ENCODE measurements around the gene OR1I1.

OR1I1 gene

DNA sequence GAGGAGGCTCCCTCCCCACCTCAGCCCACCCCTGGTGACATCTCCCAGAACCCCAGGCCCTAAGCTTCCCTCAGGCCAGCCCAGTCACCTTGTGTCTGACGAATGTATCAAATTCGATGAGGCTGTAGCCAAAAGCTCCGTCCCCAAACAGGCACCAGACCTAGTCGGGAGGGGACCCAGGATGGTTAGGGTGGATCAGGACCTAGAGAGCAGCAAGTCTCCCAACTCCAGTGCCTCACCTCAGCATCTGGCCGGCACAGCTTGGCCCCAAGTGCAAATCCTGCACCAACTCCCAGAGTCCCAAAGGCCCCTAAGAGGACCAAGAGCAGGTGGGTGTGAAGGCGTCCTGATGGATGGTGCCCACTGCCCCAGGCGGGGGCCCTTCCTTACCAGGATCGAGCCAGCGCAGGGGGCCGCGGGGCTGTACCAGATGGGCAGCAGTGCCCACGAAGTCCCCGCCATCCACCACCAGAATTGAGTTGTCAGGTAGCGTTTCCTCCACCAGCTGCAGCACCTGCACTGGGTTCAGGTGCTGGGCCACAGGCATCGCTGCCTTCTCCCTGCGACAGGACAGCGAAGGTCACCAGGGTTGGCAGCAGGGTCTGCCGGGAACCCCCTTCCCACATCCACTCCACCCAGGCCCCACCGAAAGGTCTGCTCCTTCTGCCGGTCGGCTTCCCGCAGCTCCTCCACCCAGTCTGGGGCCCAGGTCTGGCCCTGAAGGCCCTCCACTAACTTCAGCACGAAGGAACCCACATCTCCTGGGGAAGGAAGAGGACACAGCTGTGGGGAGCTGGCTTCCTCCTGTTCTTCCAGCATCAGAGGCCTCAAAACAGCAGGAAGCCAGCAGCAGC is 34.0 kb downstream of the OR1I1 start:
- DNase-seq (ENCODE audit: low read depth, low spot score), result no peak
- in situ Hi-C loops (cut with HindIII; ENCODE audit: low sequenced_read_pairs), result no loop called here
- TF ChIP-seq, protein P1, sequence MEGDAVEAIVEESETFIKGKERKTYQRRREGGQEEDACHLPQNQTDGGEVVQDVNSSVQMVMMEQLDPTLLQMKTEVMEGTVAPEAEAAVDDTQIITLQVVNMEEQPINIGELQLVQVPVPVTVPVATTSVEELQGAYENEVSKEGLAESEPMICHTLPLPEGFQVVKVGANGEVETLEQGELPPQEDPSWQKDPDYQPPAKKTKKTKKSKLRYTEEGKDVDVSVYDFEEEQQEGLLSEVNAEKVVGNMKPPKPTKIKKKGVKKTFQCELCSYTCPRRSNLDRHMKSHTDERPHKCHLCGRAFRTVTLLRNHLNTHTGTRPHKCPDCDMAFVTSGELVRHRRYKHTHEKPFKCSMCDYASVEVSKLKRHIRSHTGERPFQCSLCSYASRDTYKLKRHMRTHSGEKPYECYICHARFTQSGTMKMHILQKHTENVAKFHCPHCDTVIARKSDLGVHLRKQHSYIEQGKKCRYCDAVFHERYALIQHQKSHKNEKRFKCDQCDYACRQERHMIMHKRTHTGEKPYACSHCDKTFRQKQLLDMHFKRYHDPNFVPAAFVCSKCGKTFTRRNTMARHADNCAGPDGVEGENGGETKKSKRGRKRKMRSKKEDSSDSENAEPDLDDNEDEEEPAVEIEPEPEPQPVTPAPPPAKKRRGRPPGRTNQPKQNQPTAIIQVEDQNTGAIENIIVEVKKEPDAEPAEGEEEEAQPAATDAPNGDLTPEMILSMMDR (IDR thresholded peaks at IDR 0.05; ENCODE audit: low read depth, low read length), result no peak
- no peak overlapping the region for H3K4me3 ChIP-seq (ENCODE audit: low read depth, low read length)

DNA sequence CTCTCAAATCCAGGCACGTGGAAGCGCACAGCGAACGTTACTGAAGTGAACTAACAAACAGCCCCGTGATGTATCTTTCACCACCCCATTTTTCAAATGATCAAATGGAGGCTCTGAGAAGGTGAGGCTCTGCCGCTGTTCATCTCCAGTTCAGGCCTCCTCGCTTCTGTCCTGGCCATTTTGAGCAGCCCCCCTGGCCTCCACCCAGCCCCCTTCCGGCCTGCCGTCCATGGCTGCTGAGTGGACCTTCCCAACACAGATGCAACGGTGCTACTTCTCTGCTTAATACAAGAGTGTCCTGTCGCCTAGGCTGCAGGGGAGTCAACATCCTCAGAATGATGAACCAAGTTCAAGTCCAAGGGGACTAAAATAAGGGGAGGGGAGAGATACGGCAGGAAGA is 34.8 kb downstream of the OR1I1 start:
- in situ Hi-C loops (cut with HindIII; ENCODE audit: low sequenced_read_pairs), result no loop called here
- no peak for DNase-seq (ENCODE audit: low read depth, low spot score)
- TF ChIP-seq, protein P1 (IDR thresholded peaks at IDR 0.05; ENCODE audit: low read depth, low read length), result no peak
- no peak overlapping the region for H3K4me3 ChIP-seq (ENCODE audit: low read depth, low read length)

DNA sequence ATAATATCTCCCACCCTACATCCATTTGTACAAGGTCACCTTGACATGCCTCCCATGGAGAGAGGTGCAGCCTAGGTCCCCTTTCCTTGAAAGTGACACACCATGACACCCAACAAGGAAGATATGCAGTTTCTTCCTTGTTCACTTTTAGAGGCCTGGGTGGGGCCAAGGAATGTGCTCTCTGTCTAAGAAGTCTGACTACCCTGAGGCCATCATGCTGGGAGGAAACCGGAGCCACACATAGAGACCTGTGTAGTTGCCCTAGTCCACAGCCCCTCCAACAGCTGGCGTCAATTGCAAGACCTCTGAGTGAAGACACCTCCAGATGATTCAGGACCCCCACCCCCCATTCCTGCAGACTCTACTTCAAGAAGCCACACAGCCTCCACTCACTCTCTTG is 36.2 kb downstream of the OR1I1 start:
- TF ChIP-seq, protein P1 (IDR thresholded peaks at IDR 0.05; ENCODE audit: low read depth, low read length), result no peak
- H3K4me3 ChIP-seq (ENCODE audit: low read depth, low read length), result no peak overlapping the region
- in situ Hi-C loops (cut with HindIII; ENCODE audit: low sequenced_read_pairs), result no loop called here
- DNase-seq (ENCODE audit: low read depth, low spot score), result no peak

DNA sequence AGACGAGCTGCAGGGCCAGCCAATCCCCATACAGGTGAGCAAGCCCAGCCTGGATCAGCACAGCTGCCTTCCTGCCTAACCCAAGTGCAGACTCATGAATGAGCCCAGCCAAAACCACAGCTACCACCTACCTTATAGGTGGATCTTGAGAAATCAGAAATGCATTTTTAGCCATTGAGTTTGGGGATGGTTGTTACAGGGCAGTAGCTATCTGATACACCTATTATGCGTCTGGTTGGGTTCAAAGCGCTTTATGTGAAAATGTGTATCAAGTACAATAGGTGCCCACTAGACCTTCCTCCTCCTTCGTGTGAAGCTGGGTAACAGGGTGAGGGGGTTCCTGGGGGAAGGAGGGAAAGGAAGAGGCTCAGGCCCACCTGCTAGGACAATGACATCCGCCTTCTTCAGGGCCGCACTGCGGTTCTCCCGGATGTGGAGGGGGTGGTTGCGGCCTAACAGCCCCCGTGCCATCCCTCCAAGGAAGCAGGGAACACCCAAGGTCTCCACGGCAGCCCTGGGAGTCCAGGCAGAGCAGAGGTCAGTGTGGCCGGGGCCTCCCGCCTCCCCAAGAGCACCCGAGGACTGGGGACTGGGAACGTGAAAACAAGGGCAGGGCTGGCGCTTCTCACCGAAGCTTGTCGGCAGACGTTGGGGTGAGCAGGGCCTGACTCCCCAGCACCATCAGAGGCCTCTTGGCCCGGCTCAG is 36.9 kb downstream of the OR1I1 start:
- H3K4me3 ChIP-seq (ENCODE audit: low read depth, low read length), result no peak overlapping the region
- DNase-seq (ENCODE audit: low read depth, low spot score), result no peak
- TF ChIP-seq, protein P1 (IDR thresholded peaks at IDR 0.05; ENCODE audit: low read depth, low read length), result no peak
- in situ Hi-C loops (cut with HindIII; ENCODE audit: low sequenced_read_pairs), result no loop called here

DNA sequence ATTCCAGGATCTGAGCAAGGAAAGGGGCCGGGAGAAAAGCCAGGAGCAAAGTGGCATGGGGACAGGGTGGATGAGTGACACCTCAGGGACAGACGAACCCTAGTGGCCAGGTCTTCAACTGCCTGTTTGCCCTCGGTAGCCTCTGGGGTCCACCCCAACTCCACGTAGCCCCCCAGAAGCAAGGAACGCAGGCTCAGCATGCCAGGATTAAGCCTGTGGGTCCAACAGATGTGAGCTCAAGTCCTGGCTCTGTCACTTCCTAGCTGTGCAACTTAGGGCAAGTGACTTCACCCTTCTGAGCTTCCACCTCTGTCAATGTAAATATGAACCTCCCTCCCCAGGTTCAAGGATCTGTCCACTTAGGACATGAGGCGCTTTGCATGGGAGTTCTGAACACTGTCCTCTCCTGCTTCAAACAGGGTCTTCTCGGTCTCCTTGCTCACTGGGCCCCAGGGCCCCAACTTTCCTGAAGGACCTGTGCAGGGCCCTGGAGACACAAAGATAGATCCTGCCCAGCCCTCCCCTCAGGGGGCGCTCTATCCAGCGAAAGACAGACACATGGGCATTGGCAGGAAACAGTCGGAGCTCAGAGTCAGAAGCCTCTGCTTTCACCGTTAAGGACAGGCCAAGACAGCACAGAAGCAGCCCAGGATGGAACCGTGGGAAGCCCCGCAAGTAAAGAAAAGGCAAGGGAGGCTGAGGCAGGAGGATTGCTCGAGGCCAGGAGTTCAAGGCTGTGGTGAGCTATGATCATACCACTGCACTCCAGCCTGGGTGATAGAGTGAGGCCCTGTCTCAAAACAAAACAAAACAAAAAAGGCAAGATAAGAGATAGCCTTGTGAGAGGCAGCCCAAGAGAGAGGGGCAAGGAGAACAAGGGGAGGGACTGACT is 38.4 kb downstream of the OR1I1 start:
- in situ Hi-C loops (cut with HindIII; ENCODE audit: low sequenced_read_pairs), result no loop called here
- TF ChIP-seq, protein P1 (IDR thresholded peaks at IDR 0.05; ENCODE audit: low read depth, low read length), result no peak
- no peak overlapping the region for H3K4me3 ChIP-seq (ENCODE audit: low read depth, low read length)
- no peak for DNase-seq (ENCODE audit: low read depth, low spot score)

DNA sequence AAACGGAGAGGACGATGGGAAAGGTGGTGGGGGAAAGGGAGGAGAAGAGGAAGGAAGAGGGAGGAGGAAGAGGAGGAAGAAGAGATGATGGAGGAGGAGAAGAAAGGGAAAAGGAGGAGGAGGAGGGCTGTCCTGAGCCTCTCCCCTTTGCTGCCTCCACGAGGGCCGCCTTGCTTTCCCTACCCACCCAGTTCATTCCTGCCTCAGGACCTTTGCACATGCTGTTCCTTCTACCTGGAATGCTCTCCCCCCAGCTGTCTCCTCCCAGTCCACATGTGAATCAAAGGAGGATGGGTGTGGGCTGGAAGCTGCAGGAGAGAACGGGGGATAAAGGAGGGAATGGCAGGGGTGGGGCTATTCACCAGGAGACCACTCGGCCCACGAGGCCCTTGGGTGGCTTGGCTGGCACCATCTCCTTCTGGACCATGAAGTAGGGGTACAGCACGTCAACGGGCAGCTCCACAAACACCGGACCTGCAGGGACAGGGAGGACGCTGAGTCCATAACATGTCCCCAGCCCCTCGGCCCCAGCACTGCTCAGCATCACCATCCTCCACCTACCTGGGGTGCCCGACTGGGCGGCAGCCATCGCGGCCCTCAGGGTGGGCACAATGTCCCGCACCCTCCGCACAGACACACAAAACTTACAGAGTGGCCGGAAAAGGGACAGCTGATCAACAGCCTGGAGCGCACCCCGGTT is 40.5 kb downstream of the OR1I1 start:
- no peak overlapping the region for H3K4me3 ChIP-seq (ENCODE audit: low read depth, low read length)
- in situ Hi-C loops (cut with HindIII; ENCODE audit: low sequenced_read_pairs), result no loop called here
- TF ChIP-seq, protein P1 (IDR thresholded peaks at IDR 0.05; ENCODE audit: low read depth, low read length), result no peak
- no peak for DNase-seq (ENCODE audit: low read depth, low spot score)
